Neutrophil (primary cell): ENCODE results near the gene OAS2.

ENCODE experiments used
- H3K27ac ChIP-seq: fragments of 200-600 bp; sonication (generic); 2 replicates; pipeline ENCODE4 v1.5.1; 2016; ENCODE audit warnings: mild to moderate bottlenecking, moderate library complexity
- H3K27me3 ChIP-seq: fragments of 200-600 bp; sonication (generic); 2 replicates; pipeline ENCODE4 v1.6.0; 2016; ENCODE audit warnings: mild to moderate bottlenecking
- H3K36me3 ChIP-seq: fragments of 200-600 bp; sonication (generic); 2 replicates; pipeline ENCODE4 v1.5.1; 2017
- H3K4me1 ChIP-seq, 2 experiments: fragments of 200-600 bp in 1 of 2; sonication (generic) in 1 of 2; 1 replicate in 1 of 2; 2 replicates in 1 of 2; pipeline versions ENCODE4 v1.5.1 to v1.6.1; 2013 to 2016; ENCODE audit warnings: low read depth in 1 of 2, low read length in 1 of 2, mild to moderate bottlenecking in 1 of 2, moderate library complexity in 1 of 2; ENCODE audit not compliant: control insufficient read depth in 1 of 2, insufficient read depth in 1 of 2
- H3K4me3 ChIP-seq, 2 experiments: fragments of 200-600 bp in 1 of 2; sonication (generic) in 1 of 2; 1 replicate in 1 of 2; 2 replicates in 1 of 2; pipeline ENCODE4 v1.5.1; 2013 to 2016; ENCODE audit warnings: low read depth in 1 of 2, low read length in 1 of 2, mild to moderate bottlenecking in 1 of 2, moderate library complexity in 1 of 2
- H3K9me3 ChIP-seq: fragments of 200-600 bp; sonication (generic); 2 replicates; pipeline ENCODE4 v1.5.1; 2016
- CTCF ChIP-seq: fragments of 200-600 bp; sonication (generic); IDR thresholded peaks from 2 replicates; pipeline ENCODE4 v1.5.1; 2016; ENCODE audit warnings: antibody characterized with exemption

OAS2 gene

GRCh38 chr12:113056381-113056630 is 78.0 kb downstream of the OAS2 start:
- no peak for TF ChIP-seq CTCF
- Histone ChIP-seq H3K4me1 (no peaks in the 10 kb centered on the region), H3K4me3 (no peak overlapping the region)

GRCh38 chr12:113056631-113057488 is 78.5 kb downstream of the OAS2 start, which contains the start of gene DTX1:
Gene DTX1, plus strand, starts transcription at chr12:113056730. Its CDS starts 1,463 bp downstream, at chr12:113058193.
- Histone ChIP-seq H3K27ac (no peak within 1 kb of the TSS), H3K36me3 (no peaks in the 10 kb centered on the region), H3K4me1 (no peaks in the 10 kb centered on the region), H3K27me3 (peaks cover 72% of the 10 kb centered on the region), H3K4me3 (no peak within 1 kb of the TSS), H3K9me3 (no peaks in the 10 kb centered on the region)
- TF ChIP-seq CTCF: no peak

More at GRCh38 chr12:113056381-113056630, 78.0 kb downstream of the OAS2 start:
- H3K27me3 ChIP-seq: peaks cover 72% of the 10 kb centered on the region
- H3K9me3 ChIP-seq: no peaks in the 10 kb centered on the region
- H3K27ac ChIP-seq: no peak overlapping the region
- no peaks in the 10 kb centered on the region for H3K36me3 ChIP-seq

GRCh38 chr12:113057565-113058485 is 79.5 kb downstream of the OAS2 start:
- no peaks in the 10 kb centered on the region for H3K36me3 ChIP-seq
- H3K27me3 ChIP-seq: peaks cover 72% of the 10 kb centered on the region
- no peaks in the 10 kb centered on the region for H3K9me3 ChIP-seq
- H3K27ac ChIP-seq: no peak overlapping the region
- H3K4me1 ChIP-seq: no peaks in the 10 kb centered on the region
- no peak for TF ChIP-seq CTCF
- H3K4me3 ChIP-seq: no peak overlapping the region

GRCh38 chr12:113058553-113058952 is 80.2 kb downstream of the OAS2 start:
- Histone ChIP-seq H3K27ac (no peak overlapping the region), H3K36me3 (no peaks in the 10 kb centered on the region), H3K4me1 (no peaks in the 10 kb centered on the region), H3K9me3 (no peaks in the 10 kb centered on the region), H3K4me3 (no peak overlapping the region), H3K27me3 (peaks cover 66% of the 10 kb centered on the region)
- no peak for TF ChIP-seq CTCF

GRCh38 chr12:113059071-113059595 is 80.8 kb downstream of the OAS2 start:
- Histone ChIP-seq H3K4me1 (no peaks in the 10 kb centered on the region), H3K27me3 (peaks cover 68% of the 10 kb centered on the region), H3K4me3 (no peak overlapping the region), H3K36me3 (no peaks in the 10 kb centered on the region), H3K27ac (no peak overlapping the region), H3K9me3 (no peaks in the 10 kb centered on the region)
- TF ChIP-seq CTCF: no peak
